ENCODE results near the gene ELL2.
"Not testable (repeated sequence)": the region's sequence is repeated elsewhere in the genome, so short reads cannot be mapped to it uniquely, and the experiment has no call there.

The ELL2 gene

DNA sequence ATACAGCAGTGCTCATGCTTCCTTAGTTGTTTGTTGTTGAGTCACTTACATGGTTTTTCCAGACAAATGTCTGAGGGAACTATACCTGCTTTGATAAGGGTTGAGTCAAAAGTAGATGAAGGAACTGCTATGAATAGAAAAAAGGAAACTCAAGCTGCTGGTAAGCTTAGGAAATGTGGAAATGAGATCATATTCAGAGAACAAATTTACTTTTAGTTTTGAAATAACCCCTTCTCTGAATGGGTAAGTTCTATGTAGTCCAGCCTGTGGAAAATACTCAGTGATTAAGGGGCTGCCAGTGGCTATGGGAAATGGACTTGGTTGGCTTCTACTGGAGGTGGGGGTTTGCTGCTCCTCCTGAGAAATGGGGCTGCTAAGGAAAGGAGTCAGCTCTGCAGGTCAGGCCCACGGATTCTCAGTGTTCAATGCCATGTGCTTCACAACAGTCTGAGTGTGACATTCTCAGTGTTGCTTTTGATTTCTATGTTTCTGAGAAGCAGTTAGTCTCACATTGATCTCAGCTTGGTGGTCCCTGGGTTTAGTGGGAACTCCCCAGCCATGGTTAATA lies 91.5 kb downstream of the ELL2 start:
- no peak overlapping the region for H3K4me3 ChIP-seq
- H3K27ac ChIP-seq = peak overlapping the region in 12 of 21 experiments; percentile 3 to 66 (median 42)

DNA sequence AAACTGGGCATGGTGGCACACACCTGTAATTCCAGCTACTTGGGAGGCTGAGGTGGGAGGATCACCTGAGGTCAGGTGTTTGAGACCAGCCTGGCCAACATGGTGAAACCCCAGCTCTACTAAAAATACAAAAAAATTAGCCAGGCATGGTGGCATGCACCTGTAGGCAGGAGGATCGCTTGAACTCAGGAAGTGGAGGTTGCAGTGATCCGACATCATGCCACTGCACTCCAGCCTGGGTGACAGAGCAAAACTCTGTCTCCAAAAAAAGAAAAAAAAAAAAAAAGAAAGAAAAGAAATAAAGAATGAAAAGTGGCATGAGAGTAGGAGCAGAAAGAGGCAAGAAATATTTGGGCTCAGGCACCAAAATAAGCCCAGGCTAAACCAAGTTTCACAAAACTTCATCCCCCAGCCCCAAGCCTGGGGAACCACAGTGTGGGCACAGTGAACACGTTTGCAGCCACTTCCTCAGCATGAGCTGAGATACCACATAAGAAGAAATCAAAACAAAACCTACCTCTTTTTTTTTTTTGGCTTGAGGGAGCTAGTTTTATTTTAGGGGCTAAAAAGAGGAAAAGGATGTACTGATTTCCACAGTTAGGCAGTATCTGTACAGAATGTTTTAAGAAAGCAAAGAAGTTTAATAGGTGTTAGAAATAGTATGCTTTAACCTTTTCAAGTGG lies 92.3 kb downstream of the ELL2 start:
- peak overlapping the region in 5 of 21 experiments; percentile 26 to 56 (median 40) for H3K27ac ChIP-seq

GRCh38 chr5:95868136-95868535 lies 93.5 kb downstream of the ELL2 start:
- H3K27ac ChIP-seq = peak overlapping the region in 1 of 21 experiments; percentile 56
- H3K4me3 ChIP-seq = no peak overlapping the region

More for the DNA sequence above, 92.3 kb downstream of the ELL2 start:
- not testable (repeated sequence) for H3K4me3 ChIP-seq

GRCh38 chr5:95866435-95867040 lies 95.1 kb downstream of the ELL2 start:
- peak overlapping the region in 3 of 21 experiments; percentile 40 to 49 (median 42) for H3K27ac ChIP-seq
- no peak overlapping the region for H3K4me3 ChIP-seq

DNA sequence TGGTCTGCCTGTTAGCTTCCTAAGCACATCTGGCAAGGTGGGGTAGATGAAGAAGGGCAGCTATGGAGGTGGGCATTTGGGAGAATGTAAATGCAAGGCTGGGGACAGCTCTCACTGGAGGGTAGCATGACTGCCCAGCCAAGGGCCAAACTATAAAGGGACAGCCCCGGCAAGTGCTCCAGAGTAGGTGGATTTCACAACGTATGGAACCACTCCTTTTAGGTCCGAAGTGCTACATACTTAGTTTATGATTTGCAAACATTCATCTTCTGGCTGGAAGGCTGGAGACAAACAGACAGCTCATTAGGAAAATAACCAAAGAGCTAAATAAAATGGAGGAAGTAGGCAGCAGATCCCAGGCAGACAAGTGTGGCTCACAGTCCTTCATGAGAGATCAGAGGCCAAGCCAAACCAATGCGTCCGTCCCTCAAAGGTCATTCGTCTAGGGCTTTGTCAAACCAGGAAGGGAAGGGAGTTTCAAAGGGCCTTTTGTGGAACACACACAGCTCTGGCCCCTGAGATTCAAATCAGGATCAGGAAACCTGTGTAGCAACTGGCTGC lies 96.6 kb downstream of the ELL2 start:
- no peak overlapping the region for H3K4me3 ChIP-seq
- peak overlapping the region in 6 of 21 experiments; percentile 19 to 72 (median 30) for H3K27ac ChIP-seq

DNA sequence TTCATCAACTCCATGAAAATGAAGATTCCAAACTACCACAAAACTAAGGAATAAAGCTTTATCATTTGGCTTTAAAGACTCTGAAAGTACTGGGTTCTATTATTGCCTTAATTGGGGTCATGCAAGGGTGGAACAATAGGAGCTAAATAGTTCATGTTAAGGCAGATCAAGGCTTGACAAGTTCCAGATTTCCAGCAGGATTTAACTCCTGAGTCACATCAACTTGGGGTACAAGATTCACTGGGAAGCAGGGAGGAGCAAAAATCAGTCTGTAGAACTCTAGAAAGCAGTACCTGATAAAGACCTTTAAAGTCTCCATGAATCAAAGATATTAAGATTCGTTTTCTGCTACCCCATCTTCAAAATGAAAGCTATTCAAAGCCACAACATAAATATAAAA lies 97.2 kb downstream of the ELL2 start:
- H3K4me3 ChIP-seq = no peak overlapping the region
- H3K27ac ChIP-seq = peak overlapping the region in 5 of 21 experiments; percentile 19 to 72 (median 33)

- Histone ChIP-seq H3K4me3 (no peak overlapping the region), H3K27ac (peak overlapping the region in 19 of 21 experiments; percentile 1 to 87 (median 64))
These were observed 98.3 kb downstream of the ELL2 start for GRCh38 chr5:95863383-95863757.

DNA sequence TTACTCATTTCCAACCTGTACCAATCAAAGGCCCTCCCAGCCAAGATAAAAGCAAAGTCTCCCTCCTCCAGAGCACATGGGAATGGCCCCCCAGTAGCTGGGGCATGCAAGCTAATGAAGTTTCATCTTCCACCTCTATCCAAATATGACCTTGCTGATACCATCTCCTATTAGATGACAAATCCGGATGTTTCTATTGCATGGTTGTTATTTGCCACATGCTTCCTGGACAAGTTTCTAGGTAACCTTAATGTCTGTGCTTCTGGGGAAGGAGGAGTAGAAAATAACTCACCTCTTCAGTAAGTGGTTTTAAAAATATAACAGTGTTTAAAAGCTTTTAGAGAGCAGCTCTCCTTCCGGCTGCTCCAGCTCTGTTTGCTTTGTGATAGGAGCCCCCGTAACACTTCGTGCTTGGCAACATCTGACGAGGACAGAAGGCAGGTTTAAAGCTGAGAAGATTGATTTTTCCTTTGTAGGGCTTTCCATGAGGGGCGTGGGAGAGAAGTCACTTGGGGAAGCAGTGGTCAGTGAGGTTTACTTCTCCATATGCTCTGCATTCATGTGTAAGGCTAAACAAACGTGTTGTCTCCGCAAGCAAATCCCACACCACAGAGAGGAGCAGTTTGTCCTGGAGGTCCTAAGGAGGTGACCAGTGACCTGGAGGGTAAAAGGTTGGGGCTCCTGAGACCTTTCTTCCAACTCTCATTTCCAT lies 98.8 kb downstream of the ELL2 start:
- Histone ChIP-seq H3K4me3 (no peak overlapping the region), H3K27ac (peak overlapping the region in 19 of 21 experiments; percentile 1 to 87 (median 65))

DNA sequence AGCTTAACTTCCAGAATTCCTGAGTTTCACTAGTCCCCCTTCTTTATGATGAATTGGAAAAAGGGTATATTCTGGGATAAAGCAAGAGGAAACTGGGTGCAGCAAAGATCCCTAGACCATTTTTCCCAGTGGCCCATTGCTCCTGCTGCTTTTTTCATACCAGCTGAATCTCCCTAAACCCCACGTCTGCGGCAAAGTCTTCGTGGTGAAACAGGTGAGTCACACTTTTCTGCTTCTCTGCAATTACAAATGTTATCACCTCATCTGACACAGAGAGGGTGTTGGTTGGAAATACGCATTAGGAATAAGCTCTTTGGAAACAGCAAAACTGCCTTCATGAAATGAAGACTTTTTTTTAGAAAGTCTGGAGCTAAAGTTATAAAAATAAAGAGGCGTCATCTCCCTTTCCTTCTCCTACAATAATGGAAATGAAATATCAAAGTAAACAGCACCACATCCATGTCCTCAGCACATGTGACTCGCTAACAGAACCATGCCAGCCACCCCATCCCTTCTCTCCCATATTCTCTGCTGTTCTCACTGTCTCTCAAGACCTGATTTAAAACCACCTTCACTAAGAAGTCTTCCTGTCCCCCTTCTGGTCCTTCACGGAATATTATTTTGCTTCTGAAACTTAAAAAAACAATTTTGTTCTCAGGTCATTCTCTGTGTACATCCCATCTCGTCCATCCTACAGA lies 99.6 kb downstream of the ELL2 start:
- peak overlapping the region in 19 of 21 experiments; percentile 36 to 87 (median 65) for H3K27ac ChIP-seq

DNA sequence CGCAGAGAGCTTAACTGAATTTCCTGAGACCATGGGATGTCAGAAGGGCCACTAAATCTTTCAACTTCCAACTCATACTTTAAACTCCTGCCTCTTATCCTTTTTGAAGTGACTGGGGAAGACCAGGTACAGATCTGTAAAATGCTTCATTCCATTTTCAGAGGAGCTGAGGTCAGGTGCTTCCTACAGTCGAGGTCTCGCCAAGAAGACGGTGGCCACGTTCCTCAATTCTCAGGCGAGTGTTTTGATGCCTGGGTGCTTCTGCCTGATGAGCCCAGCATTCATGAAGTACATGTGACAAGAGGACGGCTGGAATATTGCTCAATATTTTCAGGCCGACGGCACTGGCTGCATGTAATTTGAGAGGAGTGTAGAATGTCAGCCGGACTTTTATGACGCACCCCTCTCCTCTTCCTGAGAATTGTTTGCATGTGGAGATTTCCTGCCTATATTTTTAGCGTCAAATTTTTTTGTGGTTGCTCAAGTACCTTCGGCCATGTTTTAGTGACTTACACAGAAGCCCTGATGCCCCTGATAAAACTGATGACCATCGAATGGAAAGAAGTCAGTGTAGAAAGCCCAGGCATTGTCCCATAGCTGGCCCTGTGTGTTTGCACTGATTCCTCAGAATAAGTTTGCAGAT lies 100.3 kb downstream of the ELL2 start:
- H3K27ac ChIP-seq = peak overlapping the region in 19 of 21 experiments; percentile 27 to 87 (median 65)
- H3K4me3 ChIP-seq = no peak overlapping the region

More for the DNA sequence above, 99.6 kb downstream of the ELL2 start:
- no peak overlapping the region for H3K4me3 ChIP-seq

DNA sequence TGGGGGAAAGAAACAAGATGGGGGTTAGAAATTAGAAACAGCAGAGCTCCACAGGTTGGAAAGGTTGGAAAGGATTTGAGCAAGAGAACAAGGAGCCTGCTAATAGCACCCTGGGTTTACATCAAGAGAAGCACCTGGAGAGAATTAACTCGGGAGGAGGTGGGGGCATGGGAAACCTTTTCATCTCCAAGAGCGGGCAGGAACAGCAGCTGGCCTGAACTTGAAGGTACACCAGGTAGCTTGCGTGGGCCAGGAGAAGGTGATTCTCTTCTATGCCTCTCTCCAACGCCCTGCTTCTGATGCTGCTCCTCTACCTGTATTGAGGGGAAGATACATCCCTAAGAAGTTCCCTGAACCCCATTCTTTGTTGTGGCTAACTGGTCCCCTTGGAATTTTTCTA lies 102.0 kb downstream of the ELL2 start:
- peak overlapping the region in 18 of 21 experiments; percentile 12 to 87 (median 55) for H3K27ac ChIP-seq
- no peak overlapping the region for H3K4me3 ChIP-seq

- Histone ChIP-seq H3K4me3 (peak overlapping the region in 3 of 7 experiments; percentile 1 to 18 (median 18)), H3K27ac (peak overlapping the region in 19 of 21 experiments; percentile 3 to 87 (median 65))
These were observed 102.7 kb downstream of the ELL2 start for GRCh38 chr5:95858661-95859595.

- peak overlapping the region in 20 of 21 experiments; percentile 3 to 87 (median 64) for H3K27ac ChIP-seq
- H3K4me3 ChIP-seq = no peak overlapping the region
These were observed 103.6 kb downstream of the ELL2 start for GRCh38 chr5:95858023-95858461.

GRCh38 chr5:95857185-95857945 lies 104.3 kb downstream of the ELL2 start:
- H3K4me3 ChIP-seq = no peak overlapping the region
- H3K27ac ChIP-seq = peak overlapping the region in 19 of 21 experiments; percentile 7 to 87 (median 63)

GRCh38 chr5:95856501-95856981 lies 105.1 kb downstream of the ELL2 start:
- H3K4me3 ChIP-seq = no peak overlapping the region
- H3K27ac ChIP-seq = peak overlapping the region in 4 of 21 experiments; percentile 16 to 34 (median 27)

DNA sequence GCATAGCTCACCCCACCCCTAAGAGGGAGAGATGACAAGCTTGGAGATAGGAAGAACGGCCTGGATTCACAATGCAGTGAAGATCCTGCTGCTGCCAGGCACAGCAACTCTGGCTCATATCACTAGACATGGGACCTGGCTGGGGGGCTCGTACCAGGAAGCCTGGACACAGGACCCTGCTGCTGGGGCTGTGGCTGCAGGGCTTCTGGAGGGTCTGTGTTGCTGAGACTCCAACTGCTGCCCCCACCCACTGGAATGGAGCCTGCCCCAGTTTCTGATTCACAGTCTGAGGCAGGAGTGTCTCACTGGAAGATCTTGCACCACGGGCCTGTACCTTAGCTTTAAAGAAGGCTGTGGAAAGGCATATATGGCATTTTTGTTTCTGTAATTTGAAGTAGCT lies 108.2 kb downstream of the ELL2 start:
- Histone ChIP-seq H3K27ac (no peak overlapping the region), H3K4me3 (no peak overlapping the region)

DNA sequence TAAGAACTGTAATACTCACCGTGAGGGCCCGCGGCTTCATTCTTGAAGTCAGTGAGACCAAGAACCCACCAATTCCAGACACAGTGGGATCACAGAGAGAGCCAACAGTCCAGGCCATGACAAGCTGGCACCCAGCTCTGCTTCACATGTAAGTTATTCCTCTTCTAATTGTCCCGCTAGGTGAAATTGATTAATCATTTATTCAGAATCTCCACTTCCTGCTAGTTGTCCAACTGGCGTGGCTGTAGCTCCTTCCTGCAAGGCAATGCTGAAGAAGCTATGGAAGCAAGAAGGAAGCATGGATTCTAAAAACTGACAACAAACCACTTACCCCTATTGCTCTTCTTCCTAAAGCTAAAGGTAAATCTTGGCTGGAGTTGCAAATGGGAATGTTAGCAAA lies 109.1 kb downstream of the ELL2 start:
- Histone ChIP-seq H3K4me3 (no peak overlapping the region), H3K27ac (no peak overlapping the region)
